Measurements from ENCODE around the gene MFSD12.

DNA sequence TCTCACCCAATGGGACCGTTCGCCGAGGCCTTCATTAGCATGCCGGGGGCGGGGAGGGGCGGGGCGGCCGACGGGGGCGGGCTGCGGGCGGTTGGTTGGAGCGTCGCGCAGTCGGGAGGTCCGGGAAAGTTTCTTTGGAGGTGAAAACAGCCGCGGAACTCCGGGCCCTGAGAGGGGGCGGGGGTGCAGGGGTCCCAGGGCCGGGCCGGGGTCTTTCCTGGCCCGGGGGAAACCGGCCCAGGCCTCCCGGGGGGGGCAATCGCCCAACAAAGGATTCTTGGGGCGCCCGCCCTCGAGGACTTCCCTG is 15.4 kb upstream of the MFSD12 start, which contains the start of gene HMG20B:
- TF ChIP-seq EZH2phosphoT487 (IDR thresholded peaks at IDR 0.05; ENCODE audit: insufficient read depth, low read depth), result no peak
- TF ChIP-seq EZH2 (IDR thresholded peaks at IDR 0.05; ENCODE audit: insufficient read depth, poor library complexity, severe bottlenecking), result no peak
